ENCODE measurements around the gene DLG2.

Gene DLG2

GRCh38 chr11:84234462-84235202 lies 1392.5 kb downstream of the DLG2 start:
- no peak for DNase-seq

- DNase-seq: no peak
These were observed 1393.1 kb downstream of the DLG2 start for GRCh38 chr11:84234011-84234410.

- no peak for DNase-seq
These were observed 1394.6 kb downstream of the DLG2 start for GRCh38 chr11:84232511-84232910.

- DNase-seq: no peak
These were observed 1396.7 kb downstream of the DLG2 start for GRCh38 chr11:84230402-84230801.

- no peak for DNase-seq
These were observed 1399.0 kb downstream of the DLG2 start for GRCh38 chr11:84227970-84228665.

GRCh38 chr11:84224042-84224441 lies 1403.1 kb downstream of the DLG2 start:
- DNase-seq: no peak

- no peak for DNase-seq
These were observed 1408.8 kb downstream of the DLG2 start for GRCh38 chr11:84218318-84218717.

- DNase-seq: no peak
These were observed 1411.5 kb downstream of the DLG2 start for GRCh38 chr11:84215672-84216071.

GRCh38 chr11:84214557-84214956 lies 1412.6 kb downstream of the DLG2 start:
- DNase-seq: no peak

GRCh38 chr11:84212468-84213390 lies 1414.4 kb downstream of the DLG2 start:
- DNase-seq: peak; percentile 48

- no peak for DNase-seq
These were observed 1415.2 kb downstream of the DLG2 start for GRCh38 chr11:84211896-84212295.

GRCh38 chr11:84194696-84195095 lies 1432.4 kb downstream of the DLG2 start:
- DNase-seq: no peak

GRCh38 chr11:84193706-84194105 lies 1433.4 kb downstream of the DLG2 start:
- no peak for DNase-seq

GRCh38 chr11:84188521-84188920 lies 1438.6 kb downstream of the DLG2 start:
- DNase-seq: no peak

- DNase-seq: no peak
These were observed 1454.1 kb downstream of the DLG2 start for GRCh38 chr11:84173078-84173477.

GRCh38 chr11:84165139-84165538 lies 1462.0 kb downstream of the DLG2 start:
- DNase-seq: peak; percentile 59

GRCh38 chr11:84164728-84165127 lies 1462.4 kb downstream of the DLG2 start:
- peak; percentile 59 for DNase-seq

GRCh38 chr11:84163116-84163515 lies 1464.0 kb downstream of the DLG2 start:
- DNase-seq: no peak

- DNase-seq: no peak
These were observed 1469.5 kb downstream of the DLG2 start for GRCh38 chr11:84157639-84158038.

GRCh38 chr11:84146826-84147225 lies 1480.3 kb downstream of the DLG2 start:
- no peak for DNase-seq

GRCh38 chr11:84145616-84146185 lies 1481.4 kb downstream of the DLG2 start:
- no peak for DNase-seq

GRCh38 chr11:84144531-84144930 lies 1482.6 kb downstream of the DLG2 start:
- DNase-seq: no peak

GRCh38 chr11:84142411-84142810 lies 1484.7 kb downstream of the DLG2 start:
- DNase-seq: no peak

Measured in kidney glomerular epithelial cell (primary cell).